ENCODE measurements around the gene SCARB1.

SCARB1 gene

DNA sequence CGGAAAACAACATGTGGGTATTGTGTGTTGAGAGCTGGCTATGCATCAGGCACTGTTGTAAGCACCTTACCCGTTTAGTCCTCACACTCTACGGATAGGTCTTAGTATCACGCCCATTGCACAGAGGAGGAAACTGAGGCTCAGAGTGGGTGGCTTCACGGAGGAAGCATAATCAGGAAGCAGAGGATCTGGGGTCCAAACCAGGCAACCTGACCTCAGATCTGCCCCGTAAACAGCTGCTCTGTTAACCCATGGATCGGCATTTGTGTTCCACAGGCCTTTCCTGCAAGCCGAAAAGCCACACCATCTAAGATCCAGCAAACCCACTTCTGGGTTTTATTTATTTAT lies 107.9 kb downstream of the SCARB1 start:
- DNase-seq: no peak

DNA sequence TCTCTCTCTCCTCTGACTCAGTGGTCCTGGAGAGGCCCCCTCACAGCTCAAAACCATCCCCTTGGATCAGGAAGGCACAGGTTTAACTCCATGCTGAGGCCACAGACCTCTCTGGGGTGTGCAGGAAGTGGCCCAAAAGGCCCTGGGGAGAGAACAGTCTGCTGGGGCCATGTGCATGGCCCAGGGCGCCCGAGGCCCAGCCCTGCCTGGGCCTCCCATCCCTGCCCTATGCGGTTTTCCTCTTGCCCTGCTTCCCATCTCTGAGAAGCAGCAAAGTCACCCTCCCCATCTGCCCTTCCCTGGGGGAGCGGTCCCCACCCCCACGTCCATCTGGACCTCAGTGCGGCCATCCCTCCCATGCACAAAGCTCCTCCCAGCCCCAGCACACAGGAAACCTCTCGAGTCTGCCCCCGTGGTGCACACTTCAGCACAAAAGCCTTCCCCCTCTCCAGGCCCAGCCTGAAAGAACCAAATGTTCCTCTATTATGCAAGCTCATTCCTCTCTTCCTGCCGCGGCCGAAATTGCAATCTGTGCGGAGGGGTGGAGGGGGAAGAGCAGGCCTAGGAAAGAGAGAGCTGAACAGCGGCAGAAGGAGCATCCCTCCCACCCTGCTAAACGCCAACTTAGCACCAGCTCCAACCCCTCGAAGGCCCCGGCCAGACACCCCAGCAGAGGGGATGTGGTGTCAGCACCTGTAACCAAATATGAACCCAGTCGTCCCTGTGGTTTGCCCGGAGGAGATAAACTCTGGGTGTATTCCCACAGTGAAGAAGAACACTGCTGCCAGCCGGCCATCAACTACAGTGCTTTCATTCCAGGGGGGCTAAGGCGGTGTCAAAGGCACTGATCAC lies 108.5 kb downstream of the SCARB1 start:
- DNase-seq: peak; percentile 77

DNA sequence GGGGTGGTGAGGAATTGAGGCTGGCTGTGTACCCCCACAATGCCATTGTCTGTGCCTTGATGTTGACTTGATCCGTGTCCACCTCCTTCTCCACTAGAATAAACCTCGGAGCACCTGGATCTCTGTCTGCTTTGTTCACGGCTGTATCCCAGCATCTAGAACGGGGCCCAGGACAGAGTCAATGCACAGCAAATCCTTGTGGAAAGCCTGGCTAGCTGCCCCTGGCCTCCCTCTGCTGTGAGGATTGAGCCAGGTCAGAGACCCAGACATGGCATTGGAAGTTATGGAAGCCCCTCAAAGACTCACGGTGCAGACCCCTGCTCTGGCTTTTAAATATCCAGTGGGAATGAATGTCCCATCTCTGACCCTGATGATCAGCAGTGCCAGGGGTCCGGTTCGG lies 109.2 kb downstream of the SCARB1 start:
- DNase-seq: no peak

DNA sequence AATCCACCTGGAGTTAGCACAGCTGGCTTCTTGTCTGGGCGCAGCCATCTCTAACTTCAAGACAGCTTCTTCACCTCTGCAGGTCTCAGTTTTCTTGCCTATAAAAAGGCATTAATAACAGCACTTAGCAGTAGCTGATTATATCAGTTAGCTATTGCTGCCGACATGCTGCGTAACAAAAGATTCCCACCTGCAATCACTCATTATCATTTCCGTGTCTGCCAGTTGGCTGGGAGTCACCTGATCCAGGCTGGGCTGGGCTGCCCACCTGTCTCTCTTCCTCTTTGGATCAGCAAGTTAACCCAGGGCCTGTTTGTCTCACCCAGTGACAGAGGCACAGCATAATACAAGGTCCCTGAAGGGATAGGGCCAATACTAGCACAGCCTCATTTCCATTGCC lies 109.7 kb downstream of the SCARB1 start:
- no peak for DNase-seq

DNA sequence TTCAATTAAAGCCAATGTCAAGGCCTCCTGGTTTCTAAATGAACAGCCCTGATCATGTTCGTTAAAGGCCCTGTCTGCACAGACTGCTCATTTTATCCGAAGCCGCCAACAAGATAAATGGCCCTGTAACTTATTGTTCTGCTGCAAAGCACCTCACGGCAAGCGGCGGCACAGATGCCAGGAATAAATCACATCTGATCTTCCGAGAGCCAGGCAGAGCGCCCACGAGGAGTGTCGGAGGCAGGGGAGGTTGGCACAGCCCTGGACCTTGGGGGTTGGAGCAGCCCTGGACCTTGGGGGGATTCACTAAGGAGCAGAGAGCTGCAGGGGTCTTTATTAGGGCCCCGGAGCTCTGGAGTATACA lies 110.5 kb downstream of the SCARB1 start:
- DNase-seq: no peak

DNA sequence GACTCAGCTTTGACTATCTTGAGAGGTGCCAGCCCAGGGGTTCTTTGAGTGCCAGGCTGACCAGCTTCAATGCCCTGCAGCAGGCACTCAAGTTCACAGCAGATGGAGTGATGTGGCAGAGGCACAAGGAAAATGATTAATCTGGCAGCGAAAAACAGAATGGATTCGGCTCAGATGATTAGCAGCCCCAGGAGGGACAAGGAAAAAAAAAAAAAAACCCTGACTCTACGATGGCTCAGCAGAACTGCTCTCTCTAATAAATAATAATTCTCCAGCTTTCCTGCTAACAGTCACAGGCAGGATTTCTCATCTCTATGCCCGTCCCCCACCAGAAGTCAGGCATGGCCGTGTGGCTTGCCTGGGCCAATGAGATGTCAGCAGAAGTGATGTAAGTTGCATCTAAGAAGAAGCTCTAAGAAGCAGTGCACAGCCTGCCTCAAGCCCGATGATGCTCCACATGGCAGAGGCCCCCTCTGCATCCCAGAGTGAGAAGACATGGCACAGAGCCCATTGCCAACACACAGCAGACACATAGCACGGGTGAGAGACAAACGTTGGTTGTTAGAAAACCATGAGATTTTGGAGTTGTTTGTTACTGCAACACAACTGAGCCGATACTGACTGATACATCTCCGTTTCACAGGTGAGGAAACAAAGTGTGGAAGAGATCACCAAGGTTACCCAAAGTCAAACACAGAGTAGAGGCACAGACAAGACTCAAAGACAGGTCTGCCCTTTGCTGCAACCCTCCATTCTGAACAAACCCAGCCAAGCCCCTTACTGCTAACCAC lies 111.0 kb downstream of the SCARB1 start:
- DNase-seq: no peak

DNA sequence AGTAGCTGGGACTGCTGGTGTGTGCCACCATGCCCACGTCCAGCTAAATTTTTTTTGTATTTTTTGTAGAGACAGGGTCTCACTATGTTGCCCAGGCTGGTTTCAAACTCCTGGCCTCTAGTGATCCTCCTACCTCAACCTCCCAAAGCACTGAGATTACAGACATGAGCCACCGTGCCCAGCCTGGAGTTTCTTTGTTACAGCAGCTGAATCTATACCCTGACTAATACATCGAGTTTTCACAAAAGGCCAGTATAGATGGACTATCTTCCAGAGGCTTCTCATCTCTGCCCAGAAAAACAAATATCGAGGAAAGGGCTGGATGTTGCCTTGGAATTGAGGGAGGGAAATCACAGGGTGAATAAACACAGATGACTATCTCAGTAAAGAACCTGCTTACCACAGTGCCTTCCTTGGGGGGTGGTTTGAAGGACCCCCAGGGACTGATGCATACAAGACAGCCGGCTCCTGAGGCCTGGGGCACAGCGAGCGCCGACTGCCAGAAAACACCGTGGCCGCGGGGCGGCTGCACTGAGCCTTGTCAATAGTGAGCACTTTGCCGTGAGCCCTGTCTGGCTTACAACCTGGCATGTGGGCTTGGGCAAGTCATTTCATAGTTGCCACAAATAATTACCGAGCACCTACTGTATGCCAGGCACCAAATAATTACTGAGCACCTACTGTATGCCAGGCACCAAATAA lies 111.9 kb downstream of the SCARB1 start:
- DNase-seq: no peak

DNA sequence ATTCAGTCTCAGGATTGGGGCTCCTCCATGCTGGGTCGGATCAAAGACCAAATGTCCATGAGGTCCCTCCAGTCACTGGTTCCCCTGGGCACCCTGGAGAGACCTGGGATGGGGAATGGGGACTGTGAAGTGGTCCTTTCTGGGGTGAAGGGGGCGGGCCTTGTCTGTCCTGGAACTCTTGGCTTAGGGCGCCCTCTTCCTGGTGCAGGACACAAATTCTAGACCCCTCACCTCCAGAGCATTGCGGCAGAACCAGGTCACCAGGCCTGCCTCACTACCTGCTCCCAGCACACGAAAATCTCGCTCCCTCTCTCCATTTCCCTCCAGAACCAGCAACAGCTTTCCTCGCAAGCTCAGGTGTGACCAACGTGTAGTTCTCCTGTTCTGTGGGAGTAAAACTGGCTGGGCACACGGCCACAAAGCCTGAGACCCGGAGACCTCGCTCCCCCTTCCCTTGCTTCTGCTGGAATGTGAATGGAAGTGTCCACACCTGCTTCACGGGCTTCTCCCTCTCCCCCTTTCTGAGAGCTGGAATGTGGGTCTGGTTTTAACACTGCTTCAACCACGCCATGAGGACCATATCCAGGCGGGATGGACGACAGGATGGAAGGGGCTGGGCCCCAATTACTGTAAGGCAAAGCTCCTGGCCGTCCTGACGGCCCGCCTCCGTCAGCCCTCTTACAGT lies 112.7 kb downstream of the SCARB1 start:
- DNase-seq: no peak

DNA sequence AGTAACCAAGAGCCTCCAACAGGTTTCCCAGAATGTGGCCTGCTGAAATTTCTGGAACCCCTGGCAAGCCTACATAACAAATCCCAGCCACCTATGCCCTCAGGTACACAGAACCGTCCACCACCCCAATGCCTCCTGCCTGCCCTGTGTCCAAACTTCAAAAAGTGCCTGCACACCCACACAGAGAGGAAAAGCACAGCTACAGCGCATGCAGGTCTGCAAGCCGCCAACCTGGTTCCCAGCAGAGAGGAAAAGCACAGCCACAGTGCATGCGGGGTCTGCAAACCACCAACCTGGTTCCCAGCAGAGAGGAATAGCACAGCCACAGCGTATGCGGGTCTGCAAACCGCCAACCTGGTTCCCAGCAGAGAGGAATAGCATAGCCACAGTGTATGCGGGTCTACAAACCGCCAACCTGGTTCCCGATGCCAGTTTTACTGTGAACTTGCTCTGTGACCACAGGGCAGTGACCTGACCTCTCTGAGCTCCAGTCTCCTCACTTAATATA lies 113.5 kb downstream of the SCARB1 start:
- DNase-seq: no peak

DNA sequence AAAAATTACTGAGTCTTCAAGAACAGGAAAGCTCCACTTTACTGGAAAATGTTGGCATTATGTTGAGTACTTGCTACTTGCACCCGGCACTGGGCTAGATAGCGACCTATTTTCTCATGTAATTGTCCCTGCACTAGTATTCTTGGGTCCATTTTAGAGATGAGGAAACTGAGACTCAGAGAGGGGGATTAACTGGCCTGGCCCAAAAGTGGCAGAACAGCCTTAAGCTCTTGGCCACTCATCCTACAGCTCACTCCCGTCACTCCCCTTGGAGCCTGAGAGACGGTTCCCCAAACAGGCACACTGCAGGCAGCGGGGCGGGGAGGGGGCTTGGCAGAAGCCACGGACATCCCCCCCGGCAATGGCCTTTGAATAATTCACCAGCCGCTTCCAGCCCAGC lies 113.9 kb downstream of the SCARB1 start:
- no peak for DNase-seq

DNA sequence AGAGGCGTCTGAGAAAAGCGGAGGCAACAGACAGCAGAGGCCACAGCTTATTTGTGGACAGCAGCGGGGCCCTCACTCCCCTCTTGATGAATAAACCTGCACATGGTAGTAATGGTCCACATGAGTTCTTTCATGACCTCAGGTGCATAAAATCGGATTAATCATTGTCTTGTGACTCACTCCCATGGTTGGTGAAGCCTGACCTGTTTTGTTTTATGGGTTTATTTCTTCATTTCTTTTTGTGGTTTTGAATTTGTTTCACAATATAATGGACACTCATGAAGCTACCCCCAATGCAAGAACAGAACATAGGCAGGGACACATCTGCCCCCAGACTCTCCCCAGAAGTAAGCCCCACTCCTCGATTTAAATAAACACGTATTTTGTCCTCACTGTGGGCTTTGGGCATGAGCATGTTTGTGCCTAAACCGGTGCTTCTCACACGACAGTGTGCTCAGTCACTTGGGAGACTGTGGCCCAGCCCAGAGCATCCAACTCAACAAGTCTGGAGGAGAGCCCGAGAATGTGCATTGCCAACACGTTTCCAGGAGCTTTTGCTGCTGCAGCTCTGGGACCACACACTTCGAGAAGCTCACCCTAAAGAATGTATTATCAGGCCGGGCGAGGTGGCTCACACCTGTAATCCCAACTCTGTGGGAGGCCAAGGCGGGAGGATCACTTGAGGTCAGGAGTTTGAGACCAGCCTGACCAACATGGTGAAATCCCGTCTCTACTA lies 116.1 kb downstream of the SCARB1 start:
- DNase-seq: no peak

DNA sequence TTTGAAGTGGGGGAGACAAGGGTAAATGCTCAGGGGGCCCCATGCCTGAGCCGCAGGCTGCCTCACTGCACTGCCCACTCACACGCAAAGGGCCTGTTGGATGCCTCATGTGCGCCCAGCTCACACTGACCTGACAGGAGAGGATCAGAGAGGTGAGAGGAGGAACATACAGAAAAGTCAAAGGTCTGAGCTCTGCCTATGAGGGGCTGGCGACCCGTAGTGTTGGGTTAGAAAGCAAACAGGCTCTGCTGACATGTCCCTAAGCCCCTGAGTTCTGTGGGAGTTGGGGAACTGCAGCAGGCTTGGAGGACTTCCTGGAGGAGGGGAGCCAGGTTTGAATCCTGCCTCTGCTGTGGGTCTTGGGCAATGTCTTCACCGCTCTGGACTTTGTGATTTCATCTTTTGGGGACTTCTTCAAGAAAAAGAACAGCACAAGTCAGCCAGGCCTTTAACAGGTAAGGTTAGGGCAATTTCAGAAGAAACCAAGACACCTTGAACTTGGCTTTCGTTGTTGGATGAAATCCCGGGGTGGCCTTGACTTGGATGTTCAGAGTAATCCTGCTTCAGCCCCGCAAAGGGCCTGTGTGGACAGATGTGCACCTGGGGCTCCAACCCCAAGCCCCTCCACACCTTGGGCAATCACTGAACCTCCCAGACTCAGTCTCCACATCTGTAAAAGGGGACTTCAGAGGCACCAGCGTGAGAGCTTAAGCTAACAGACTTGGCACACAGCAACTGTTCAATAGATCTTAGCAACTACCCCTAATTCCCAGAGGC lies 116.8 kb downstream of the SCARB1 start:
- DNase-seq: no peak

DNA sequence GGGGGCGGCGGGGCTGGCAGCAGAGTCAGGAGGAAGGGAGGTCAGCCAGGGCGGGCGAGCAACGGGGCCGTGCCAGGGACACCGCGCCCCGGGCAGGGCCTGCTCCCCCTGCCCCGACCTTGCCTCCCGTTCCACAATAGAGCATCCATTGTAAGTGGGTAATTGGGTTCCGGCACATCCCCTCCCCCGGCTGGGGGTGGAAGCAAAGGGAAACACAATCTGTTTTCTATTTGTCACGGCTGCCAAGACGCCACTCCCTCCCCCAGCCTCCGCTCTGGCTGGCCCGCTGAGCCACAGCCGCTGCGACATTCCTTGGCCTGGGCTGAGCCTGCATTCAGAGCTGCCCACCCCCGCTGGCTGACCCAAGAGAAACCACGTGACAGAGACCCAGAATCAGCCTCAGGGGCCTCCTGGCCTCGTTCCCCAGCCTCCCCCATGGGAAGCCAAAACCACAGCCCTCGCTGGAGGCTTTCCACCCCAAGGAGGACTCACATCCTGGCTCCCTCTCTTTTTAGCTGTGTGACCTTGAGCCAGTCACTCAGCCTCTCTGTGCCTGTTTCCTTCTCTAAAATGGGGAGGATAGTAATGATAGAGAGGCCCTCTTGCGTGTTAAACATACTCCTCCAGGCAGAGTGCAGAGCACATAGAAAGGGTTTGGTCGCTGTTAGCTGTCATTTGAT lies 117.6 kb downstream of the SCARB1 start:
- DNase-seq: peak; percentile 93

DNA sequence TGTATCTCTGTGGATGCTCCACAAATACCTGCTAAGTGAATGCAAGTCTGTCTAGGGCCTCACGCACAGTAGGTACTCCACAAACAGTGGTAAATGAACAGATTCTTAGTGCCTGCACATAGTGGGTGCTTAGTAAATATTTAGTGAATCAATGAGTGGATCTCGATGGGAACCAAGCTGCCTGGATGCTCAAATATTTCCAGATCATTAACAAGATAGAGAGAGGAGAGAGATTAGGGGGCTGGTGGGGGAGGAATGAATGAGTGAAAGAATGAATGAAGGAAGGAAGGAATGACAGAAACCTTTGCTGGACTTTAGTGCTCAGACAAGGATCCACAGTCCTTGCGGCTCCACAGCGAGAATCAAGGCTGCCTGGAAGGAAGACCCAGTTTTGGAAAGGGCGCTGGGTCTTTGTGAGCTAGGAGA lies 118.2 kb downstream of the SCARB1 start:
- DNase-seq: no peak

DNA sequence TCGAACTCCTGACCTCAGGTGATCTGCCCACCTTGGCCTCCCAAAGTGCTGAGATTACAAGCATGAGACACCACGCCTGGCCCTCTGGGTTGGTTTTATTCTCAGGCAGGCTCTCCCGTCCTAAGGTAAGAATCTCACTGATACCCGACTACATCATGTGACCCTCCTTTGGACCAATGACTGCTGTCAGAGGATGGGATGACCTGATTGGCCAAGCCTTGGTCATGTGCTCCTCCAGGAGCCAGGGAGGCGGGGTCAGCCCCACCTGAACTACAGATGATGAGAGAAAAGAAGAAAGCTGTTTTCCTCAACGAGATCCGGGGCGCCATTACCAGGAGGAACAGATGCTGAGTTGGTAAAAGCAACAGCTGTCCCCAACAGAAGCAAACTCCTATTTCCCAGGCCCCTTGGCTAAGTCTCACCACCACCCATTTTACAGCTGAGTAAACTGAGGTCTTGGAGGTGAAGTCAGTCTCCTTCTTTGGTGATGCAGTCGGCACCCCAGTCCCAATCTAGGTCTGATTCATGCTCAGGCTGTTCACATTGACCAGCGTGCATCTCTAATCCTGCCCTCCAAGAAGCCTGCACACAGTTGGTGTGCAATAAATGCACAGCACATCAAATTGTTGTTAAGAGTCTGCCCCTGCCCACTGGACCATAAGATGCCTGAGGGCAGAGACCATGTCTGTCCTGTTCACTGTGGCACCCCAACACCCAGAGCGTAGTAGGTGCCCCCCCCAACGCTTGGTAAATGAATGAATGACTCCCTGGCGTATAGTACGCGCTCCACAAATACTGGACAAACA lies 118.8 kb downstream of the SCARB1 start:
- DNase-seq: no peak

DNA sequence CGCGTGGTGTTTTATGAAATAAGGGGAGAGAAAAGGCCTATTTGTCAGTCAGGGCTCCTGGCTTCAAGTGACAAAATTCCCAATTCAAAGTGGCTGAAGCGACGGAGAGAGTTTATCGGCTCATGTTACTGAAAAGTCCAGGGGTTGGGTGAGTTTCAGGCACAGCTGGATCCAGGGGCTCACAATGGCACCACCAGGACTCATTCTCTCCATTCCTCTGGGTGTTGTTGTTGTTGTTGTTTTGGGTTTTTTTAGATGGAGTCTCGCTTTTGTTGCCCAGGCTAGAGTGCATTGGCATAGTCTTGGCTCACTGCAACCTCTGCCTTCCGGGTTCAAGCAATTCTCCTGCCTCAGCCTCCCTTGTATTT lies 119.4 kb downstream of the SCARB1 start:
- DNase-seq: no peak

DNA sequence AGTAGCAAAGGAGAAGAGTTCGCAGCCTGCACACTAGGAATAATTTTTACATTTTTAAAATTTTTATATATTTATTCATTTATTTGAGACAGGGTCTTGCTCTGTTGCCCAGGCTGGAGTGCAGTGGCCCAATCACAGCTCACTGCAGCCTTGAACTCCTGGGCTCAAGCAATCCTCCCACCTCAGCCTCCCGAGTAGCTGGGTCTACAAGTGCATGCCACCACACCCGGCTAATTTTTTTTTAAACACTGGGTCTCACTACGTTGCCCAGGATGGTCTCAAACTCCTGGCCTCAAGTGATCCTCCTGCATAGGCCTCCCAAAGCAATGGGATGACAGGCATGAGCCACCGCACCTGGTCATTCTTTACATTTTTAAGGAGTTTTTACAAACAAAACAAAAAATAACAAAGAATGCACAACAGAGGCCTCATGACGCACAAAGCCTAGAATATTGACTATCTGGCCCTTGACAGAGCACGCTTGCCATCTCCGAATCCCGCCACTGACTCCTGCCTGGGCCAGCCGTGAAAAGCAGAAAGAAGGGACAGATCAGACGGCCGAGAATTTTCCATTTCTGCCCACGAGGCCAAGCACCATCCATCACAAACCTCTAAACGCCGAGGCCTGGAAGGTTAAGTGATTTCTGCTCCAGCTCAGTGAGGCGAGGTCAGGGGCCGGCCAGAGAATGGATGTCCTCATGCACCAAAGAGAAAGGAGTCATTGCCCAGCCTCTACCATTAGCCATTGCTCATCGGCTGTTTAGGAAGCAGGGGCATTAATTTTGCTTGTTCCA lies 120.0 kb downstream of the SCARB1 start:
- DNase-seq: no peak

DNA sequence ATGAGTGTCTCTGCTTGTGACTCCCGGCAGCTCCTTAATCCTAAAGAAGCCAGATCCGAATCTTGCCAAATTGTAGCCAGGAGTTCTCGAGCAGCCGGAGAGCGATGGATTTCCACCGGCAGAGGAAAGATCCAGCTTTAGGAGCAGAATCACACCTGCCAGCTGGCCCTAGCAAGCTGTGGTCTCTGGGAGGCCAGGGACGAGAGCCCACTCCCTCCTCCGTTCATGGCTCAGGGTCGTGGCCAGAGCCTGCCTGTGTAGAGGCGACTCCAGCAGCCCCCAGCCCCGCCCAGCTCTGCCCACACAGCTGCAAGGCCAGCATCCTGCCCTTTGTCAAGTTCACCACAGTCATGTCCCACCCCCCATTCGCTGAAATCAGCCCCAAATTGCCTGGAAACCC lies 121.0 kb downstream of the SCARB1 start:
- no peak for DNase-seq

DNA sequence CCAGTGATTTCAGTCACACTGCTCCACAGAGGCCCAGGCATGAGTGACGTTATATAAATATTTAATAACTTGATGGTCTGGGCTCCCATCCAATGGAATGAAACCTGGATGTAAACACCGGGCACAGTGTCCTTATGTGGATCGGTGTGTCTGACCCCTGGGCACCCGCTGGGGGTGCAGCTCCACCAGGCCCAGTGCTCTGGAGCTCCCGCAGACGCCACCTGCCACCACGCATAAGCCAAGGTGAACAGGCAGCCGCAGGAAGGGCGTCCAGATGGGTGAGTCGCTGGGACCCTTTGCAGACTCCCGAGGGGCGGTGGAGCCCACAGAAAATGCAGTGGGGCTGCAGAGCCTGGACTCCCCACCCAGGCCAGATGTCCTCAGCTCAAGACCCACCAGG lies 121.6 kb downstream of the SCARB1 start:
- DNase-seq: no peak

Data from retina (tissue), 1 donor.